NCI-H2029 (cell line): ENCODE measurements around the gene SYNC.
"Not testable (repeated sequence)": the region's sequence is repeated elsewhere in the genome, so short reads cannot be mapped to it uniquely, and the experiment has no call there.

Source experiments
- DNase-seq: peaks from one replicate; lab custom pipeline; 2025; lab: John Stamatoyannopoulos, UW

Gene SYNC

DNA sequence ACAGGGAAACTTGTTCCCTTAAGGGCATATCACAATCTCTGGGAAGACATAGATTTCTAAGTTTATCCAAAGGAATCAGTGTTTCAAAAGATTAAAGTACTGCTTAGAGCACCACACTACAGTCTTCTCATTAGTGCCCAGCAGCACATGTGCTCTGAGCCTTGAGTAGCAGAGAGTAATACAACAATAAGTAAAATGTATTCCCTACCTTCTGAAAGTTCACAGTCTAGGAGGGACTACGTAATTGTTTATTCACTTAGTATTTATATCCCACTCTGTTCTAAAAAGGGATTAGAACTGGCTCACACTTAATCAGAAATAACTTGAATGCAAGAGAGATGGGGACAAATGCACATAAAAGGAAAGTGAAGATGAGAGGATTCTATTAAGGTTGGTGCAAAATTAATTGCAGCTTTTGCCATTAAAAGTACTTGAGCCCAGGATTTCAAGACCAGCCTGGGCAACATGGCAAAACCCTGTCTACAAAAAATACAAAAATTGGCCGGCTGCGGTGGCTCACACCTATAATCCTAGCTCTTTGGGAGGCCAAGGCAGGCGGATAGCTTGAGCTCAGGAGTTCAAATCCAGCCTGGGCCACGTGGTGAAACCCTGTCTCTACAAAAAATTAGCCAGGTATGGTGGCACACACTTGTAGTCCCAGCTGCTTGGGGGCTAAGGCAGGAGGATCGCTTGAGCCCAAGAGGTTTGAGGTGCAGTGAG is 9.0 kb downstream of the SYNC start:
- no peak for DNase-seq

DNA sequence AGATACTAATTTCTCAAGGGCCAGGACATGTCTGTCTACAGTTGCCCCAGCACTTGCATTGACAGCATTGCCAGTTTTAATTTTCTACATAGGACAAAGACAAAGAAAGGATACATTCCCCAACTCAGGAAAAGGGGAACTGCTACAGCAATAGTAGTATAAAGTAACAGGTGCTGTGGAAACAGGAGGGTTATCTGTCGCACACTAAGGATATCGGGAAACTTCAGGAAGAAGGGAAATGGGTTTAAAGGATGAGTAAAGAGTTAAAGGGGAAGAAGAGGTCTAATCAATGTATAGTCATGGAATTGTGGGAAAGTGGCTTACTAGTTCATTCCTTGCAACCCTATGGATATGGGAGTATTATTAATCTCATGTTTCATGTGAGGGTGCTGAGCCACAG is 16.2 kb downstream of the SYNC start:
- DNase-seq: no peak

- DNase-seq: no peak
Measured at GRCh38 chr1:32685498-32685897, 17.1 kb downstream of the SYNC start.

DNA sequence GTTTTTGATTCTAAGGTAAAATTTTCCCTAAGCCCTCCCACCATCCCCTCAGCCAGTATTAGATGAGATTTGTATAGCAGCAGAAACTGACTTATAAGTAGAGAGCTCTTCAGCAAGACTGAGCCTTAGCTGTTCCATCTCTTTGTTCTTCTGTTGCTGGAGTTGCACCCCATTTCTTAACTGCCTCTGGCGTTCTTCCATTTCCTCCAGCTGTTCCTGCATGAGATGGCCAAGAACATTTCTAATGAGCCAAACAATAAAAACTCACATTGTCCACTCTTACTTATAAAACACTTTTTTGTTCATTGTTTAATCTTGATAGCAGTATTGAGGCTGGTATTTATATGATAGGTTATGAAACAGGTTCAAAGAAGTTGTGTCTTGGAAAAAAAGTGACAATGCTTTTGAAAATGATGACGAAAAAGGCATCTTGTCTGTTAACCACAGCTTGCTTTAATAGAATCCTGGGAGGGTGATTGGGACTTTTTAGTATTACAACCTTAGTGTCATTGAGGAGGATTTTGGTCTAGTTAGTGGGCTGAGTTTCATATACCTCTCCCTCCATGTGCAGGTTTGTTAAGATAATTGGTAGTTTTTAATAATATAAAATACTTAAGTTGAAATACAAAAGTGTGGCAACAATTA is 18.3 kb downstream of the SYNC start:
- no peak for DNase-seq

DNA sequence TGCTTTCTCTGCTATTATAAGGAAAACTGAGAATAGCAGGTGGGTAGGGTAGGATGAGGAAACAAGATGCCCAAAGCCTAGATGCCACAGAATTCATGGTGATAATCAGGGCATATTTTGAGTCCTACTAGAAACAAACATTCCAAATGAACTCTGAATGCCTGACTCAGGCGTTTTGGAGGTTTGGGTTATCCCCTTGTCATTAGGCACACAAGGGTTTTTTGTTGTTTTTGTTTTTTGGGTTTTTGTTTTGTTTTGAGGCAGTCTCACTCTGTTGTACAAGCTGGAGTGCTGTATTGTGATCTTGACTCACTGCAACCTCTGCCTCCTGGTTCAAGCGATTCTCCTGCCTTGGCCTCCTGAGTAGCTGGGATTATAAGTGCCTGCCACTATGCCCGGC is 19.2 kb downstream of the SYNC start:
- no peak for DNase-seq

DNA sequence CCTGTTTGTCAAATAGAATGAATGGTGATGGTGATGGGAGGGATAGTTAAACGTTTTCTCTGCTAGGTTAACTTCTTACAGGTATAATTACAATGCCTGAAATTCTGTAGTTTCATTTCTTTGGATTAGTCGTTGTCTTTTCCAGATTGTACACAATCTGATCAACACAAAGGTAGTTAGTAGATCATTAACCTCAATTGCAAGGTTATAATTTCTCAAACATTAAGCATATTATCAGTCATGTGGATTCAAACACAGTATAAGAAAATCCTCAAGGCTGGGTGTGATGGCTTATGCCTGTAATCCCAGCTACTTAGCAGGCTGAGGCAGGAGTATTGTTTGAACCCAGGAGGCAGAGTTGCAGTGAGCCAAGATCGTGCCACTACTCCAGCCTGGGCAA is 20.6 kb downstream of the SYNC start:
- no peak for DNase-seq

- DNase-seq: no peak
Measured at GRCh38 chr1:32681509-32681908, 21.1 kb downstream of the SYNC start.

- DNase-seq: no peak
Measured at GRCh38 chr1:32680642-32681041, 21.9 kb downstream of the SYNC start.

DNA sequence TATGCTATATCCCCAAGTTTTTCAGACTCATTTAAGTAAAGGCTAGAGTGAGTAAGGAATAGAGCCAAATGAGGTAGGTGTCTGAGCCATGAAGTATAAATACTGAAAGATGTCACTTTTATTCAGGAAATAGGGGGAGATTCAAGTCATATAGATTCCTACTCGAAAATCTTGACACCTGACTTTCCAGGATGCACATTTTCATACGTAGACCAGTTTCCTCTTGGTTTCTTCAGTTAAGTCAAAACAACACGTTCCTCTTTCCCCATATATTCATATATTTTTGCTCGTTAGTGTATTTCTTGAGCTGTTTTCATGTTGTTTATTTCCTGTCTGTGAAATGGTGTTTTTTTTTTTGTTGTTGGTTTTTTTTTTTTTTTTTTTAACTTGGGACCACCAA is 22.6 kb downstream of the SYNC start:
- DNase-seq: not testable (repeated sequence)

DNA sequence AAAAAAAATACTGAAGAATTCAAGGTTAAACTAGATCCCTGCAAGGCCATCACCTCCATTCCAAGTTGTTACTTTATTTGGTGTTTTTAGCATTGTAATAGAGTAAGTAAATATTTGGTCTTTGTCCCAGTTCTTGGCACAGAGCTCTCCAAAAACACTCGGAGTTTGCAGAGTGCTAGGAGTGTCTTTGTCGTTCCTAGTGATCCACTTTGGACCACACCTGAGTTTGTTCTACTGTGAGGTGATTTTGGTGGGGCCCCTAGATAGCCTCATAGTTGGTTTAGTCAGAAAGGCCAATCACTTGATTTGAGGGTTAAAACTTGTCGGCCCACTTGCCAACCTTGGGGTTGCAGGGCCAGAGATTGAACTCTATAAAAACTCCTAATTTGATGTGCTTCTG is 25.6 kb downstream of the SYNC start:
- no peak for DNase-seq

- not testable (repeated sequence) for DNase-seq
Measured at GRCh38 chr1:32668716-32669115, 33.9 kb downstream of the SYNC start.

GRCh38 chr1:32666901-32667566 is 35.5 kb downstream of the SYNC start:
- no peak for DNase-seq

DNA sequence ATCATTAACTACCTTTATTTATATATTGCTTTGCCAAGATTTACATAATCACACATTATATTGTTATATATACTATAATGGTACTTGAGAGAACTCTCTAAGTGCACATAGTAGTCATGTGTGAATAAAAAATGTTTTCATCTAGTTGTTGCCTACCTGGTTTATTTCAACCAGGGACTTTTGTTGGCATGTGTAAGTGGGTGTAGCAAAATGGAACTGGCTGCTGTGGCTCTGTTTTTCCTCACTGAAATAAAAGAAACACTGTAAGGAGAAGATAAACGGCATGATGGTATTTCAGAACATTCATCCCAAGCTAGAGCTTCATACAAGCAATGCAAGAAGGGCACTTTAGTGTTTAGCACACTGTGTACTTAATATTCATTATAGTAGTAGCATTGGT is 36.7 kb downstream of the SYNC start:
- no peak for DNase-seq

GRCh38 chr1:32659581-32659980 is 43.0 kb downstream of the SYNC start:
- no peak for DNase-seq

DNA sequence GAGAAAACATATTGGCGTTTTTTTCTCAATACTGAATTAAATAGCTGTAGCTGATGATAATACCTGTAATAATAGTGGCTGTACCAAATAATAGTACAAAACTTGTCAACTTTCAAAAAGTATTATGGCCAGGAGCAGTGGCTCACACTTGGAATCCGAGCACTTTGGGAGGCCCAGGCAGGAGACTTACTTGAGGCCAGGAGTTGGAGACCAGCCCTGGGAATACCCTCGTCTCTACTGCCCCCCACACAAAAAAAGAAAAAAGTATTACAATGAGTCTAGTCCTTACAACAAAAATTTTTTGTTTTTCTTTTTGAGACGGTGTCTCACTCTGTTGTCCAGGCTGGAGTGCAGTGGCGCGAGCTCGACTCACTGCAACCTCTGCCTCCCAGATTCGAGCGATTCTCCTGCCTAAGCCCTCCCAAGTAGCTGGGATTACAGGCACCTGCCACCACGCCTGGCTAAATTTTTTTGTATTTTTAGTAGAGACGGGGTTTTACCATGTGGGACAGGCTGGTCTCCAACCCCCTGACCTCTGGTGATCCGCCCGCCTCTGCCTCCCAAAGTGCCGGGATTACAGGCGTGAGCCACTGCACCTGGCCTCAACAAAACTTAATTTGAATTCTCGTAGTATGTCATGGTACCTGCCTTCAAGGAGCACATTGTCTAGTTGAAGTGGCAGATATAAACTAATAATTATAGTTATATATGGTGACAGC is 50.2 kb downstream of the SYNC start:
- no peak for DNase-seq

DNA sequence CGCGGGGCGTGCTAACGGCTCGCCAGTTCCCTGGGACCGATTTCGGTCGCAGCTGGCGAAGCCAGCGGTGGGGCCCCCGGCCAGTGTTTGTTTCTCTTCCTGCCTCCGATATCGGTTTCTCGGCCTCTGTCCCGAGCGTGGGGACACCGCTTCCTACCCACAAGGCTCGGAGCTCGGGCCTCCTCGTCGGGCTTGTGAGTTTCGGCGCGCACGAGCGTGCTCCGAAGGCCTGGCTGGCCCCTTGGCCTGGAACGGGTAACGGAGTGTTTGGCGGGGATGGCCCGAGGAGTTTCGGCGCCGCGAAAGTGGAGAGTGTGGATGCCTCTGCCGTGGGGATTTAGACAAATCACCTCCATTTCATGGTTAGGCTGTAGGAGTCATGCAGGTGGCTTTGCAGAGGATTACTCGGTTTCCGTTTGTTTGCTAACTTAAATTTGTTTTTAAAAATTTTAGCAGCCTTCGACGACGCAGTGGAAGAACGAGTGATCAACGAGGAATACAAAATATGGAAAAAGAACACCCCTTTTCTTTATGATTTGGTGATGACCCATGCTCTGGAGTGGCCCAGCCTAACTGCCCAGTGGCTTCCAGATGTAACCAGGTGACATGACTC is 51.0 kb downstream of the SYNC start:
- peak; percentile 51 for DNase-seq

- peak; percentile 94 for DNase-seq
Measured at GRCh38 chr1:32650752-32651460, 51.7 kb downstream of the SYNC start, which contains the start of gene RBBP4. RBBP4 (plus strand) TSS chr1:32651208; CDS start chr1:32651307, 99 bp downstream.

DNA sequence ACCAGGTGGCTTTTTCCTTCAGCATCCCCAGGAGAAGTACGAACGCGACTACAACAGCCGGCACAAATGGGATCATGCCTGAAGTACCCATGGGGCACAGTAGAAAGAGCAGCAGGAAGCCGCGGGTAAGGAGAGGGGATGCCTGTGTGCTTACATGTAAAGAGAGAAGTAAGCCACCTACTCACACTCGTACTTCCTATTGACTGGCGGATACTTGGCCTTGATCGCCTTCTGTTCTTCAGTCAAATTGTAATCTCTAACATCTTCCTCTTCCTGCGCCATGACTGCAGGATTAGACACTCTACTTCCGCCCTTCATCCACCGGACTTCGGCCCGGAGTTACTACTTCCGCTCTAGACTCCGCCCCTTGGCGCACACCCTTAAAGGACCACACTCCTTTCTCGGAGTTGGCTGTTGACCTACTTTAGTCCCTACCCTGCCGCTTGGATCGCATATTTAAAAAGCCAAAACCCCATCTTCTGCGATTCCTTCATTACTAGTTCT is 52.3 kb downstream of the SYNC start, which contains the start of gene ZBTB8OS:
TSS of gene ZBTB8OS (minus strand) at position 303 of the 504 bp plus-strand sequence. CDS start at position 282, 21 bp downstream.
- peak; percentile 88 for DNase-seq

GRCh38 chr1:32647308-32648134 is 55.0 kb downstream of the SYNC start:
- no peak for DNase-seq

- DNase-seq: no peak
Measured at GRCh38 chr1:32644426-32644825, 58.1 kb downstream of the SYNC start.
